ENCODE results near the gene DAGLA. TPM values are rescaled to one million over a fixed set of nuclear protein-coding genes. Genes with fewer than 3 reads are reported as not detected.

DAGLA gene
- total RNA-seq, 1 experiment from 2014 or later: 4.5 TPM

- WGBS (ENCODE audit: extremely low coverage, insufficient read length, low lambda C conversion rate): no CpG with 5 or more reads among the region's 7 CpGs
- no peak overlapping the region for H3T11ph ChIP-seq (ENCODE audit: low read length)
- H4K91ac ChIP-seq (ENCODE audit: insufficient read length, low read depth, low read length): no peak overlapping the region
- H2AFZ ChIP-seq (ENCODE audit: low read length): no peak overlapping the region
- no peak overlapping the region for H4K8ac ChIP-seq (replicated peaks; ENCODE audit: insufficient read length, low read depth, low read length)
- H3K18ac ChIP-seq (ENCODE audit: insufficient read length, low read depth, low read length): no peak overlapping the region
- no peaks in the 10 kb centered on the region for H3K27me3 ChIP-seq (ENCODE audit: insufficient read depth, low read length)
- no peaks in the 10 kb centered on the region for H3K9me3 ChIP-seq (ENCODE audit: control insufficient read depth, low read depth, low read length)
- TF ChIP-seq CTCF (conservative IDR thresholded peaks at IDR 0.05): no peak
- H3K23ac ChIP-seq (ENCODE audit: insufficient read length, low read depth, low read length): no peak overlapping the region
- no peaks in the 10 kb centered on the region for H4K20me1 ChIP-seq (ENCODE audit: control insufficient read depth, insufficient read depth, insufficient read length)
- H3K14ac ChIP-seq (ENCODE audit: insufficient read depth, low read length): no peak overlapping the region
- H3K79me2 ChIP-seq (ENCODE audit: insufficient read depth, low read length): no peaks in the 10 kb centered on the region
- H3K4me2 ChIP-seq (ENCODE audit: insufficient read depth, insufficient read length, low read length): no peak overlapping the region
- H3K4me1 ChIP-seq (ENCODE audit: insufficient read depth, low read length): no peaks in the 10 kb centered on the region
- H3K27ac ChIP-seq (ENCODE audit: insufficient read length, low read depth, low read length): no peak overlapping the region
- no peak overlapping the region for H2BK15ac ChIP-seq (ENCODE audit: low read depth, low read length)
- H4K5ac ChIP-seq (ENCODE audit: insufficient read length, low read depth, low read length): no peak overlapping the region
- H3K9ac ChIP-seq (ENCODE audit: extremely low read depth, insufficient read length, low read length): no peak overlapping the region
- no peak for DNase-seq
- Mint-ChIP-seq H3K9me3 (no peaks in the 10 kb centered on the region; a peak in 1 of 5 replicates), H3K27ac (no peak overlapping the region), H3K4me1 (peaks cover 6 to 18% of the 10 kb centered on the region in 2 experiments; a peak in 3 of 4 replicates), H3K4me3 (no peak overlapping the region), H3K36me3 (ENCODE audit: insufficient read depth in 1 of 3, low read depth in 3 of 3) (peaks cover 8 to 31% (median 12%) of the 10 kb centered on the region in 3 experiments; a peak in 6 of 7 replicates), H3K27me3 (ENCODE audit: low read depth) (no peaks in the 10 kb centered on the region; the same call in 1 of the 2 replicates)
- no peak overlapping the region for H3K56ac ChIP-seq (ENCODE audit: insufficient read length, low read depth, low read length)
- no peak overlapping the region for H2BK12ac ChIP-seq (ENCODE audit: insufficient read length, low read depth, low read length)
- H3K79me1 ChIP-seq (ENCODE audit: insufficient read depth, low read depth, low read length, poor library complexity, severe bottlenecking): no peaks in the 10 kb centered on the region
- no peaks in the 10 kb centered on the region for H3K23me2 ChIP-seq (ENCODE audit: insufficient read length, low read depth, low read length, poor library complexity, severe bottlenecking)
- H2BK120ac ChIP-seq (ENCODE audit: low read depth, low read length, poor library complexity, severe bottlenecking): no peak overlapping the region
- no peak overlapping the region for H2BK20ac ChIP-seq (ENCODE audit: low read depth, low read length, poor library complexity, severe bottlenecking)
- H3K4ac ChIP-seq (ENCODE audit: low read depth, low read length): no peak overlapping the region
- no peak overlapping the region for H2BK5ac ChIP-seq (ENCODE audit: insufficient read length, low read length)
- H2AK5ac ChIP-seq (ENCODE audit: insufficient read length, low read length): no peak overlapping the region
Observed at GRCh38 chr11:61742391-61742790, 62.2 kb downstream of the DAGLA start.

All from H9 (cell line).